Activated T-cell treated with anti-CD3 and anti-CD28 coated beads, Interleukin-2, amount 50 U/mL, for 24 hours (primary cell): ENCODE measurements around the gene FAM76A.
"Not testable (repeated sequence)": the region's sequence is repeated elsewhere in the genome, so short reads cannot be mapped to it uniquely, and the experiment has no call there.

Source experiments
- DNase-seq: peaks from one replicate; pipeline ENCODE4 v3.0.0-alpha.2; 2020
- H3K27ac Mint-ChIP-seq: 2 replicates; pipeline ENCODE4 v1.8.0; 2020; ENCODE audit warnings: mild to moderate bottlenecking, mixed read lengths
- H3K27me3 Mint-ChIP-seq: 2 replicates; pipeline ENCODE4 v1.8.0; 2020; ENCODE audit warnings: mixed read lengths
- H3K36me3 Mint-ChIP-seq: 2 replicates; pipeline ENCODE4 v1.8.0; 2020; ENCODE audit warnings: low read depth, mixed read lengths
- H3K4me1 Mint-ChIP-seq: 2 replicates; pipeline ENCODE4 v1.8.0; 2020; ENCODE audit warnings: low read depth, mixed read lengths
- H3K4me3 Mint-ChIP-seq: 2 replicates; pipeline ENCODE4 v1.8.0; 2020; ENCODE audit warnings: mild to moderate bottlenecking, moderate library complexity, mixed read lengths
- H3K9me3 Mint-ChIP-seq: 2 replicates; pipeline ENCODE4 v1.8.0; 2020; ENCODE audit warnings: mixed read lengths

The FAM76A gene

DNA sequence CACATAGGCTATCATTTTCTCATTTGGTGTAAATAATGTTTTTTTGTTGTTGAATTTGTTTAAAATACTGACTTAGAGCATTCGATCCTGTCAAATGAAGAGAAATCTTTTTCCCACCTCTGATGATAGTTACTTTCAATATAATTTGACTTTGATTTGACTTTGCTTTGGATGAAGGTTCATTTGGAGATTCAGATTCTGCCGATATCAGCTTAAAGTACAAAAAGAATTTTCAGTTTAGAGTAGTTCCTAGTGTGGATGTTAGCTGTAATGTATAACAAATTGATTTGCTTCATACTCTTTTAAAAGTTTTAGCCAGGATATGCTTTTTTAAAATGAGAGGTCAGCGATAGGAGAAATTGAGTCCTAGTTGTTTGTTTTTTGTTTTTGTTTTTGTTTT, 57.2 kb downstream of the FAM76A start:
- Mint-ChIP-seq H3K36me3 (peaks cover 20% of the 10 kb centered on the region), H3K27me3 (no peaks in the 10 kb centered on the region), H3K4me3 (no peak overlapping the region), H3K4me1 (peaks cover 33% of the 10 kb centered on the region), H3K9me3 (no peaks in the 10 kb centered on the region), H3K27ac (no peak overlapping the region)
- DNase-seq, result no peak

DNA sequence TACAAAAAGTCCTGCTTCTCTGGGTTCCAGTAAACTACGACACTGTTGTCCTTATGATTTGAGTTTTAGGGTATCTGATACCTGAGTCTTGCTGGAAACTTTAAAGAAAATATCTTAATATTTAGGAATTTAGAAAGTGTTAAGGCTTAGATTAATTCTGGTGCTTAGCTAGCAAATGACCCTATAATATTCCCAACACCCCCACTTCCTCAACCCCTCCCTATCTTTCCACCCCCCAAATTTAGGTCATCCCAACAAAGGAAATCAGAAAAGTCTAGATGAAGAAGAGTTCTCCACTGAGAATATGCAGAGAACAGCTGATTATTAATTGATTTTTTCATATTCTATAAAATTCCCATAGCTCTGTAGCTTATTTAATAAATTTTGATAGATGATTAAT, 58.9 kb downstream of the FAM76A start:
- no peaks in the 10 kb centered on the region for H3K9me3 Mint-ChIP-seq
- DNase-seq, result no peak
- peaks cover 29% of the 10 kb centered on the region for H3K36me3 Mint-ChIP-seq
- peaks cover 31% of the 10 kb centered on the region for H3K4me1 Mint-ChIP-seq
- H3K27ac Mint-ChIP-seq, result no peak overlapping the region
- H3K4me3 Mint-ChIP-seq, result no peak overlapping the region
- H3K27me3 Mint-ChIP-seq, result no peaks in the 10 kb centered on the region

DNA sequence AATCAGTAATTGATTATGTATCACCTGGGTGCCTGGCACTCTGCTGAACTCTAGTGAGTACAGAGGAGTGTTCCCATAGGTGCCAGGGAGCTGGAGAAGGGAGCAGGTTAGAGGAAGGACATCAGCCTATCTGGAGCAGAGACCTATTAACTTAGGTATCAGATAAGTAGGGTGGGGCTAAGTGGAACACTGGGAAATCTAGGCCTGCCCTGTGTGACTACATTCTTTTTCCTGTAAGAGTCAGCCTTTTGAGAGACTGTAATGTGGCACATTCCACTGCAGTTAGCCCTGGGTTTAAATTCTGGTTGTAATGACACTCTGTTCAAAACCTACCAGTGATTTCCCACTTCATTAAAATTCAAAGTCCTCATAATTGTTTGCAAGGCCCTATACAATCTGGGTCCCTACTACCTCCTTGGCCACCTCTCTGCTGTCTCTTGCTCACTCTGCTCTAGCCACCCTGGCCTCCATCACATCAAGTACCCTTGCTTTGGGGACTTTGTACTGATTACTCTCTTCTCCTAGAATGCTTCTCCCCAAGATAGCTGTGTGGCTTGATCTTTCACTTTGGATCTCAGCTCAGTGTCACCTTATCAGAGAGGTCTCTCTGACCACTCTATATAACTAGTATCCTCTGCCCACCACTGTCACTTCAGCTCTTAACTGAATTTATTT, 60.2 kb downstream of the FAM76A start:
- no peak for DNase-seq
- no peaks in the 10 kb centered on the region for H3K27me3 Mint-ChIP-seq
- no peak overlapping the region for H3K4me3 Mint-ChIP-seq
- H3K4me1 Mint-ChIP-seq, result peaks cover 31% of the 10 kb centered on the region
- peak overlapping the region; percentile 2 for H3K27ac Mint-ChIP-seq
- no peaks in the 10 kb centered on the region for H3K9me3 Mint-ChIP-seq
- H3K36me3 Mint-ChIP-seq, result peaks cover 33% of the 10 kb centered on the region

DNA sequence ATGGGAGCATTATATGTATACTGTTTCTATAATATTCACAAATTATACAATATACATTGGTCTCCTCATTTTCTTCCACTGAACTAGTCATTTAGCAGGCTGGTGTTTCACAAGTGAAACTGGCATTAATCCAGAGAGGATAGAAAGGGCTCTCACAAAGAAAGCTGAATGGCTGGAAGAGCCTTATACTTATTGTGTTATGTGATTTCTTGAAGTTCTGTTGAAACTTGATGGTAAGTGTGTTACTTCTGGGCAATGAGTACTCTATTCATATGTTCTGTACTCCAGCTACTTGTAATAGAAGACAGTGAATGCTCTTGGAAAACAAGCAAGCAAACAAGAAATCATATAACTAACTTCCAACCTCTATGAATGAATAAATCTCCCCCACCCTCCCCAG, 62.1 kb downstream of the FAM76A start:
- H3K27me3 Mint-ChIP-seq, result no peaks in the 10 kb centered on the region
- DNase-seq, result no peak
- peaks cover 37% of the 10 kb centered on the region for H3K36me3 Mint-ChIP-seq
- no peaks in the 10 kb centered on the region for H3K9me3 Mint-ChIP-seq
- H3K27ac Mint-ChIP-seq, result peak overlapping the region; percentile 0
- H3K4me3 Mint-ChIP-seq, result no peak overlapping the region
- H3K4me1 Mint-ChIP-seq, result peaks cover 26% of the 10 kb centered on the region

DNA sequence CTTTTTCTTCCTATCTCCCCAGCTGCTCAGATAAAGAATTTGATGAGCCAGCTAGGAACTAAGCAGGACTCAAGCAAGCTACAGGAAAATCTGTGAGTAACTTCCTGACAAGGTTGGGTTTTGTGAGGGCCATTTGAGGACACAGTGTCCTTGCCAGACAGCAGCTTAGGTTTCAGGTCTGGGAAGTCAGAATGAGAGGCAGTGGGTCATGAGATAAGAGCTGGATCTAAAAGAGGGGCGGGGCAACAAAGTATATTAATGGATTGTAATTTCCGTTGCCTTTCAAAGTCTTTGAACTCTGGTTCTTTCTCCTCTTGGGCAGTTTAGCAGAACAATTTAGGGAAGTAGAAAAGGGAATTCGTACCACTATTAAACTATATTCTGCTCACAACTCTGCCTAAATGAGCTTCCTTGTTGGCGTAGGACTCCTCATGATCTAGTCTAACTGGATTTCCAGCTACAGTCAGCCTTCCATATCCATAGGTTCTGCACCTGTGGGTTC, 63.8 kb downstream of the FAM76A start:
- Mint-ChIP-seq H3K27me3 (no peaks in the 10 kb centered on the region), H3K4me1 (peaks cover 22% of the 10 kb centered on the region), H3K27ac (peak overlapping the region; percentile 72), H3K4me3 (no peak overlapping the region), H3K36me3 (peaks cover 49% of the 10 kb centered on the region), H3K9me3 (no peaks in the 10 kb centered on the region)
- no peak for DNase-seq

DNA sequence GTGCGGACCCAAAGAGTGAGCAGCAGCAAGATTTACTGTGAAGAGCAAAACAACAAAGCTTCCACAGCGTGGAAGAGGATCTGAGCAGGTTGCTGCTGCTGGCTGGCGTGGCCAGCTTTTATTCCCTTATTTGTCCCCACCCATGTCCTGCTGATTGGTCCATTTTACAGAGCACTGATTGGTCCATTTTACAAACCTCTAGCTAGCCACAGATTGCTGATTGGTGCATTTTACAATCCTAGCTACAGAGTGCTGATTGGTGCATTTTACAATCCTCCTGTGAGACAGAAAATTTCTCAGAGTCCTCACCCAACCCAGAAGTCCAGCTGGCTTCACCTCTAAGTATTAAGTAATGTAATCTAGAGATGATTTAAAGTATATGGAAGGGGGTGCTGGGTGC, 64.5 kb downstream of the FAM76A start:
- H3K9me3 Mint-ChIP-seq, H3K27ac Mint-ChIP-seq, H3K4me3 Mint-ChIP-seq, DNase-seq, H3K27me3 Mint-ChIP-seq: not testable (repeated sequence)
- Mint-ChIP-seq H3K4me1 (peaks cover 16% of the 10 kb centered on the region), H3K36me3 (peaks cover 56% of the 10 kb centered on the region)

DNA sequence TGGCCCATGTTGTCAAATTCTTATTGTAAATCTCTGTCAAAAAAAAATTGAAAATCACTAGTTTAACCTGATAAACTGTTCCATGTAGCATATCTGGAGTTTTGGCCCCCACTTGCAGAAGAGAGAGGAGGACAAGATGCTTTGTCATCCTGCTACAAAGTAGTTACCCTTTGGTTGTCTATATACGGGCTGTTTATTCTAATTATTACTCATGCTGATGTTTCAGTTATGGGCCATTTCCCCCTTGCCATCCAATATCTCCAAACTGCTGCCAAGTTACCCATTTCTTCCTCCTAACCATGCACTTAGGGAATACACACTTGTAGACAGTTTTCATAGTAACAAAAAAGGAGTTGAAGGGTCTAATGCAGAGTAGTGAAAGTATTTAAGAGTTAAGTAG, 69.8 kb downstream of the FAM76A start:
- Mint-ChIP-seq H3K27me3 (no peaks in the 10 kb centered on the region), H3K27ac (peak overlapping the region; percentile 44), H3K36me3 (peaks cover 74% of the 10 kb centered on the region), H3K4me3 (no peak overlapping the region), H3K9me3 (no peaks in the 10 kb centered on the region), H3K4me1 (peaks cover 5% of the 10 kb centered on the region)
- no peak for DNase-seq

DNA sequence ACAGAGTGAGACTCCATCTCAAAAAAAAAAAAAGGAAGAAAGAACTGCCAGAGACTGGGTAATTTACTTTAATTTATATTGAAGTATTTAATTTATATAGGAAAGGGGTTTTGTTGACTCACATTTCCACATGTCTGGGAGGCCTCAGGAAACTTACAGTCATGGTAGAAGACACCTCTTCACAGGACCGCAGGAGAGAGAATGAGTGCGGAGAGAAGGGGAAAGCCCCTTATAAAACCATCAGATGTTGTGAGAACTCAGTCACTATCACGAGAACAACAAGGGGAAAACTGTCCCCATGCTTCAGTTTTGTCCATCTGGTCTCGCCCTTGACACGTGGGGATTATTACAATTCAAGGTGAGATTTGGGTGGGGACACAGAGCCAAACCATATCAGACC, 79.0 kb downstream of the FAM76A start:
- peaks cover 64% of the 10 kb centered on the region for H3K36me3 Mint-ChIP-seq
- H3K4me3 Mint-ChIP-seq, result no peak overlapping the region
- no peak for DNase-seq
- peaks cover 5% of the 10 kb centered on the region for H3K4me1 Mint-ChIP-seq
- no peaks in the 10 kb centered on the region for H3K27me3 Mint-ChIP-seq
- H3K27ac Mint-ChIP-seq, result peak overlapping the region; percentile 41
- no peaks in the 10 kb centered on the region for H3K9me3 Mint-ChIP-seq

DNA sequence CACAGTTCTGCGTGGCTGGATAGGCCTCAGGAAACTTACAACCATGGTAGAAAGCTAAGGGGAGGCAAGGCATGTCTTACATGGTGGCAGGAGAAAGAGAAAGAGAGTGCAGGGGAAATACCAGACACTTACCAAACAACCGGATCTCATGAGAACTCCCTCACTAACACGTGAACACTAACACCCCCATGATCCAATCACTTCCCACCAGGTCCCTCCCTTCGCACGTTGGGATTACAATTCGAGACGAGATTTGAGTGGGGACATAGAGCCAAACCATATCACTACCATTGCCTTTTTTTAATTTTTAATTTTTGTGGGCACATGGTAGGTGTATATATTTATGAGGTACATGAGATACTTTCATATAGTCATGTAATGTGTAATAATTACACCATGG, 81.0 kb downstream of the FAM76A start:
- H3K27ac Mint-ChIP-seq, result no peak overlapping the region
- H3K9me3 Mint-ChIP-seq, result no peaks in the 10 kb centered on the region
- peaks cover 58% of the 10 kb centered on the region for H3K36me3 Mint-ChIP-seq
- peaks cover 6% of the 10 kb centered on the region for H3K4me1 Mint-ChIP-seq
- no peak for DNase-seq
- no peak overlapping the region for H3K4me3 Mint-ChIP-seq
- H3K27me3 Mint-ChIP-seq, result no peaks in the 10 kb centered on the region

DNA sequence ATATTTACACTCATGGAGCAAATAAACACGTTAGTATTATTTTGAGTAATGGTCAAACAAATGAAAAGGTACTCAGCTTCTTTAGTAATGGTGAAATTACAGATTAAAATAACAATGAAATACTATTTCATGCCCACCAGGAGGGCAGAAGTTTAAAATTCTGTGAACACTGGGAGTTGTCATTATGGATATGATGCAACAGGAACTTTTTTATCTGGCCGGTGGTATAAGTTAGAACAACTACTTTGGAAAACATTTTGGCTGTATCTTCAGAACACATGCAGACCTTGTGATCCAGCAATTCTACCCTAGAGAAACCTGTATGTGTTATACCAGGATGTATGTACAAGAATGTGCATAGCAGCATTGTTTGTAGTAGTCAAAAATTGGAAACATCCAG, 81.6 kb downstream of the FAM76A start:
- Mint-ChIP-seq H3K27me3 (no peaks in the 10 kb centered on the region), H3K9me3 (no peaks in the 10 kb centered on the region), H3K27ac (no peak overlapping the region), H3K4me3 (no peak overlapping the region), H3K4me1 (peaks cover 8% of the 10 kb centered on the region), H3K36me3 (peaks cover 58% of the 10 kb centered on the region)
- DNase-seq, result no peak

DNA sequence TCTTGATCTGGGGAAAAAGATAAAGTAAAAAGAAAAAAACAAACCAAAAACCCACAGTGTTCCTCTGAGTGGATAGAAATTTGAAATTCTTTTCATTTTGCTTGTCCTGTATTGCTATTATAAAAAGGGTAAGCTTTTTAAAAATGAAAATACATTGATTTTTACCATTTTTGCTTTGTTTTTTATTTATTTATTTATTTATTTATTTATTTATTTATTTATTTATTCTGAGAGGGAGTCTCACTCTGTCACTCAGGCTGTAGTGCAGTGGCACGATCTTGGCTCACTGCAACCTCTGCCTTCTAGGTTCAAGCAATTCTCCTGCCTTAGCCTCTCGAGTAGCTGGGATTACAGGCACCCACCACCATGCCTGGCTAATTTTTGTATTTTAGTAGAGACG, 82.4 kb downstream of the FAM76A start:
- not testable (repeated sequence) for H3K4me1 Mint-ChIP-seq, H3K27ac Mint-ChIP-seq, H3K9me3 Mint-ChIP-seq, H3K27me3 Mint-ChIP-seq, DNase-seq, H3K4me3 Mint-ChIP-seq
- peaks cover 60% of the 10 kb centered on the region for H3K36me3 Mint-ChIP-seq

DNA sequence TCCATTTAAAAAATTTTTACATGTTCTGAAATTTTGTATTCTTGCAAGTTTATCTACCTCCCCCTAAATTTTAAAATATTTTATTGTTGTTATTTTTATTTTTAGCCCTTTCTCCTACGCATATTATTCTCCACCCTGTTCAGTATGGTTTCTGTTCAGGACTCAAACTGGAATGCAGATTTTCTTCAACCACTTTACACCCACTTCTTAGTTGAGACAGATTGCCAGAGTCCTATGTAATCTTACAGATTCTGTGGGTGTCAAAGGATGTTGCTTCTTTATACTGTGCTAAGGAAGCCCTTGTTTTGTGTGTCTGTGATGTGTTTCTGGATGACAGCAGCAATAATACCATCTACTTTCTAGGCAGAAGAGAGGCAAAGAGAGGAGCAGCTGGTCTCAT, 84.1 kb downstream of the FAM76A start:
- H3K27me3 Mint-ChIP-seq, result no peaks in the 10 kb centered on the region
- H3K36me3 Mint-ChIP-seq, result peaks cover 56% of the 10 kb centered on the region
- no peaks in the 10 kb centered on the region for H3K9me3 Mint-ChIP-seq
- no peak for DNase-seq
- peaks cover 4% of the 10 kb centered on the region for H3K4me1 Mint-ChIP-seq
- no peak overlapping the region for H3K27ac Mint-ChIP-seq
- H3K4me3 Mint-ChIP-seq, result no peak overlapping the region

DNA sequence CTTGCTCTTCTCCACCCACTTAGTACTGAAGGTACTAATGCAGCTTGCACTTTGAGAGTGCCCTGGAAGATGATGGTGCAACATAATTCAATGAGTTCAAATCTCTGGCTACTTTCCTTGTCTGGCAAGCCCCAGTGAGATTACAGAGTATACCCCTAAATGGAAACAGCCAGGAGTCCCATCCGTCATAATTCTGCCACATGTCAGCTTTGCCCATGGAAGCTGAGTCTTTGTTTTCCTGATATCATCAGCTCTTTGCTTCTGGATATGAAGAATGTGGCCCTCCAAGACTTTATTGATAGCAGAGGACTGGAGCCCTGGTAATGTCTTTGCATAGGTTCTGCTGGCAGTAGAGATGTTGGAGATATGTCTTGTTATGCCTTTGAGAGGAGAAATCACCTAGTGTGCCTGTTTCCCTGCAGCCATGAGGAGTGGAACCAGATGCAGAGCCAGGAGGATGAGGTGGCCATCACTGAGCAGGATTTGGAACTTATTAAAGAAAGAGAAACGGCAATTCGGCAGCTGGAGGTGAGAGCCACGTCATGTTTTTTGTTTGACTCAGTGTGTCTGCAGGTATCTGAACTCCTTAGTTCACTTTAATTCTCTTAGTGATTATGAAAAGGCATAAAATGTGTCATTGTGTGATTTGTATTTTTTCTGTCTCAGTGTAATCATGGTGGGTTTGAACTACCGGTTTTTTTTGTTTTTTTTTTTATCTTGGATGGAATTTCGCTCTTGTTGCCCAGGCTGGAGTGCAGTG, 86.2 kb downstream of the FAM76A start:
- Mint-ChIP-seq H3K4me3 (no peak overlapping the region), H3K4me1 (peaks cover 3% of the 10 kb centered on the region), H3K36me3 (peaks cover 50% of the 10 kb centered on the region), H3K27me3 (no peaks in the 10 kb centered on the region), H3K27ac (peak overlapping the region; percentile 48), H3K9me3 (no peaks in the 10 kb centered on the region)
- DNase-seq, result no peak
